GM18526 (cell line): ENCODE data around the gene AR.

ENCODE experiments used
- POLR2A ChIP-seq: IDR thresholded peaks from 3 replicates; pipeline ENCODE4 v1.6.1; 2011; ENCODE audit not compliant: insufficient read length; ENCODE audit errors: extremely low read depth

Gene AR, protein sequence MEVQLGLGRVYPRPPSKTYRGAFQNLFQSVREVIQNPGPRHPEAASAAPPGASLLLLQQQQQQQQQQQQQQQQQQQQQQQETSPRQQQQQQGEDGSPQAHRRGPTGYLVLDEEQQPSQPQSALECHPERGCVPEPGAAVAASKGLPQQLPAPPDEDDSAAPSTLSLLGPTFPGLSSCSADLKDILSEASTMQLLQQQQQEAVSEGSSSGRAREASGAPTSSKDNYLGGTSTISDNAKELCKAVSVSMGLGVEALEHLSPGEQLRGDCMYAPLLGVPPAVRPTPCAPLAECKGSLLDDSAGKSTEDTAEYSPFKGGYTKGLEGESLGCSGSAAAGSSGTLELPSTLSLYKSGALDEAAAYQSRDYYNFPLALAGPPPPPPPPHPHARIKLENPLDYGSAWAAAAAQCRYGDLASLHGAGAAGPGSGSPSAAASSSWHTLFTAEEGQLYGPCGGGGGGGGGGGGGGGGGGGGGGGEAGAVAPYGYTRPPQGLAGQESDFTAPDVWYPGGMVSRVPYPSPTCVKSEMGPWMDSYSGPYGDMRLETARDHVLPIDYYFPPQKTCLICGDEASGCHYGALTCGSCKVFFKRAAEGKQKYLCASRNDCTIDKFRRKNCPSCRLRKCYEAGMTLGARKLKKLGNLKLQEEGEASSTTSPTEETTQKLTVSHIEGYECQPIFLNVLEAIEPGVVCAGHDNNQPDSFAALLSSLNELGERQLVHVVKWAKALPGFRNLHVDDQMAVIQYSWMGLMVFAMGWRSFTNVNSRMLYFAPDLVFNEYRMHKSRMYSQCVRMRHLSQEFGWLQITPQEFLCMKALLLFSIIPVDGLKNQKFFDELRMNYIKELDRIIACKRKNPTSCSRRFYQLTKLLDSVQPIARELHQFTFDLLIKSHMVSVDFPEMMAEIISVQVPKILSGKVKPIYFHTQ

GRCh38 chrX:67543818-67544217 lies at the start of gene AR:
TSS of gene AR (plus strand) at chrX:67544021. CDS start at chrX:67545147, 1,126 bp downstream.
- no peak for TF ChIP-seq POLR2A

DNA sequence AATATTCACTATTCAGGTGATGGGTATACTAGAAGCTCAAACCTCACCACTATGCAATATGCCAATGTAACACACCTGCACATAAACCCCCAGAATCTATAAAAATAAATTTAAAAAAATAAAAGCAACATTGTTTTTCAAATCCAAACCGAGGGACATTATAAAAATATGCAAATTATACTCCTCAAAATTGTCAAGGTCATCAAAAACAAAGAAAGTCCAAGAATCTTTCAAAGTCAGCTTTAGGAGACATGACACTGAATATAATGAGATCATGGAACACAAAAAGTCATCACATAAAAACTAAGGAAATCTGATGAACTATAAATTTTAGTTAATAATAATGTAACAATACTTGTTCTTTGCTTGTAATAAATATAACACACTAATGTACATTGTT lies 43.2 kb upstream of the AR start:
- no peak for TF ChIP-seq POLR2A

DNA sequence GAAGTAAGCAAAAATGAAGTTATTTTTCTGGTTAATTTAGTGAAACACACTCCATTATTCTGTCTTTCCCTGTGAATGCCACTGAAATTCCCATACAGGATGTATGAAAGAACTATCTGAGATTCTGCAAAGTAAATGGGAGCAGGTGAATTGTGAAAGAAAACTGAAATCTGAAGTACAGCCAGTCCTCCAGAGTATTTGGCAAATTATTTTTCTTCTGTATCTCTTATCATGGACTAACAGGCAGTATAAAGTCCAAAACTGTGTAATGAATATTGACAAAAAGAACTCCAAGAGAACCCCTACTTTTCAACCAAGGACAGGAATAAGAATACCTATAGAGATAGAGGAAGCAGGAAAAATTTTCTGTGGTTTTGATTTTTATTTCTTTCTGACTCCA lies 40.8 kb upstream of the AR start:
- no peak for TF ChIP-seq POLR2A

DNA sequence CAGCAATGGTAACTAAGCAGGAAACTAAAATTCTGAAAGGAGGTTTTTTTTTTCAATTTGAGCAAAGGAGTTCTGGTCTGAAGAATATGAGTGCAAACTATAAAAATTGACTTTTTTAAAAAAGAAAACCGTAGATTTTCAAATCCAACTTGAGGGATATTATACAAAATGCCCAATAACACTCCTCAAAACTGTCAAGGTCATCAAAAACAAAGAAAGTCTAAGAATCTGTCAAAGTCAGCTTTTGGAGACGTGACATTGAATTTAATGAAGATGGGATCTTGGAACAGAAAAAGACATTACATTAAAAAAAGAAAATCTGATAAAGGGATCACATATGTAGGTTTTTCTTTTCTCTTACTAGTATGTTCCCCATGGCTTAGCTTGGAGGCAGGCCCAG lies 40.4 kb upstream of the AR start:
- no peak for TF ChIP-seq POLR2A

DNA sequence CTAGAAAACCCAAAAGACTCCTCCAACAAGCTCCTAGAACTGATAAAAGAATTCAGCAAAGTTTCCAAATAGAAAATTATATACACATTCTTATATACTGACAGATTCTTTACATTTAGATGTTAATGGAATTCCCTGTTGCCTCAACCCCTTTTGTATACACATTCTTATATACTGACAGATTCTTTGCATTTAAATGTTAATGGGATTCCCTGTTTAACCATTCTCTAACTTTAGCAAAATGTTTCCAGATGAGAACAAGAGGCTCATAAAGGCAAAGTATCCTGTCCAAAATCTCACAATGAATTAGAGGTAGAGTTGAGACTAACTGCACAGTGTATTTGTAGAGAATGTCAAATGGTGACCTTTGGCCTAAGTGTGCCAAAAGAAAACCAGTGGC lies 23.1 kb upstream of the AR start:
- no peak for TF ChIP-seq POLR2A

- TF ChIP-seq POLR2A: no peak
These were observed 20.7 kb upstream of the AR start for GRCh38 chrX:67523002-67523681.

DNA sequence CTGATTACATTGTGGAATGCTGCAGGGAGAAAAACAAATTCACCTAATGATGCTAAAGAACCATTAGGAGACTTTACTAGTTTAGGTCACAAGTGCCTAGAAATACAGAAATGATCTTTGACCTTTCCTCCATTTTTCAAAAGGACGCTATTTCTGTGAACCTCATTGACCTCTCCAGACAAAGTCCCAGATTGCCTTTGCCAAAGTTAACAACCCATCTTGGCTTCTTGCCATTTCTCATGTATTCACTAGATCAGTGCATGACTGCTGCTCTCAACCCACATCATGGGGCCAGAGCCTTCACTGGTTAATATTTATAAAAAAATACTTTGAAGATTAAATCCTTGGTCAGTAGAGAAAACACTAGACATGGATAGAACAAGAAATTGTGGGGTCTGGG lies 19.9 kb upstream of the AR start:
- TF ChIP-seq POLR2A: no peak

DNA sequence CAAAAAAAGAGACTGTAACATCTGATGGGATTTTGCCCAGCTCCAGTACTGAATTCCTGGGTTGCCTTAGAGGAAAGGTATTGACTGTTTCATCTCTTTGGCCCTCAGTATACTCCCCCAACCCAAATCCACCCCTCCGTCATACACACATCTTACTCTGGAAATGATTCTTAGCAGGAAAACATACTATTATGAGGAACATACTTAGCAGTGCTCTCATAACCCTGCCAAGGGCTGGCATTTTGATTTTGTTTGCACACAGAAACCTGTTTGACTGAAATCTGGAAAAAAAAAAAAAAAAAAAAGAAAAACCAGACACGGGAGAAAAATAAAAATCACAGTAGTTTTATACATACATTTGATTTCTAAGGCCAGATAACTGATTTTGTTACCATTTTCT lies 19.4 kb upstream of the AR start:
- no peak for TF ChIP-seq POLR2A

GRCh38 chrX:67524950-67525691 lies 18.7 kb upstream of the AR start:
- no peak for TF ChIP-seq POLR2A

DNA sequence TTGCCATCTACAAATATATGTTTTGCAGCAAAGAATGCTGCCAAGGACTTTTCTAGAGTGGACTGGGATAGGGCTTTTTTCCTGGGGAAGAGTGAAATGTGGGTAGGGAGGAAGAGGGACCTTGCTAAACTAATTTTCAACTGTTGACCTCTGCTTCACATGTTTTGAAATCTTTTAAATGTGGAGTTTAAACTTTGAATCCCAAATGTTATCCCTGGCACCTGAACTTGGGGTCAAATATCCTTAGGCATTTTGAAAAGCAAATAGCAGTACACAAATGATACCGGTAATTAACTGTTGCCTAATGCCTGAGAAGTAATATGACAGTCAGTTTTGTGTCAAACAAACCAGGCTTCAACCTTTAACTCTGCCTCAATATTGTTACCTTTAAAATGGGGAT lies 7.3 kb upstream of the AR start:
- TF ChIP-seq POLR2A: no peak

- TF ChIP-seq POLR2A: no peak
These were observed 5.4 kb upstream of the AR start for GRCh38 chrX:67538383-67538782.

- no peak for TF ChIP-seq POLR2A
These were observed 637 bp downstream of the AR start for GRCh38 chrX:67544281-67545035.

GRCh38 chrX:67545036-67545821 lies 1.4 kb downstream of the AR start:
- TF ChIP-seq POLR2A: no peak

GRCh38 chrX:67545893-67546495 lies 2.2 kb downstream of the AR start:
- no peak for TF ChIP-seq POLR2A
